NT2/D1 (cell line): Measurements from ENCODE around the gene TSC22D1.

ENCODE experiments used
- DNase-seq: peaks from one replicate; pipeline ENCODE4 v3.0.0-alpha.2; 2011; ENCODE audit warnings: low read depth, low spot score
- H3K27me3 ChIP-seq: 2 replicates; pipeline ENCODE4 v1.6.0; 2011; ENCODE audit warnings: mild to moderate bottlenecking; ENCODE audit not compliant: insufficient read length, insufficient read depth
- H3K36me3 ChIP-seq: 2 replicates; pipeline ENCODE4 v1.6.1; 2011; ENCODE audit warnings: mild to moderate bottlenecking, low read length, mixed read lengths; ENCODE audit not compliant: insufficient read depth, insufficient read length
- H3K4me1 ChIP-seq: 2 replicates; pipeline ENCODE4 v1.5.1; 2011; ENCODE audit not compliant: insufficient read depth, insufficient read length
- H3K4me3 ChIP-seq: 2 replicates; pipeline ENCODE4 v1.5.1; 2011; ENCODE audit warnings: low read depth; ENCODE audit not compliant: insufficient read length
- H3K9ac ChIP-seq: 2 replicates; pipeline ENCODE4 v1.6.0; 2011; ENCODE audit warnings: low read depth; ENCODE audit not compliant: insufficient read length
- H3K9me3 ChIP-seq: 2 replicates; pipeline ENCODE4 v1.5.1; 2011; ENCODE audit warnings: mild to moderate bottlenecking, low read length; ENCODE audit not compliant: insufficient read depth
- SUZ12 ChIP-seq: IDR thresholded peaks from 2 replicates; pipeline ENCODE4 v1.6.1; 2011; ENCODE audit not compliant: insufficient read length, insufficient read depth; ENCODE audit errors: extremely low read depth
- YY1 ChIP-seq: IDR thresholded peaks from 2 replicates; pipeline ENCODE4 v1.6.1; 2011; ENCODE audit not compliant: insufficient read length, insufficient read depth
- ZNF274 ChIP-seq: IDR thresholded peaks from 2 replicates; pipeline ENCODE4 v1.6.1; 2011; ENCODE audit warnings: mild to moderate bottlenecking, low read depth, low read length

The TSC22D1 gene

GRCh38 chr13:44439452-44440024 is 136.6 kb downstream of the TSC22D1 start:
- H3K9me3 ChIP-seq, result no peaks in the 10 kb centered on the region

GRCh38 chr13:44438234-44438579 is 137.9 kb downstream of the TSC22D1 start:
- no peaks in the 10 kb centered on the region for H3K9me3 ChIP-seq
- H3K27me3 ChIP-seq, result no peaks in the 10 kb centered on the region
- no peak overlapping the region for H3K4me3 ChIP-seq
- H3K9ac ChIP-seq, result no peak overlapping the region
- no peaks in the 10 kb centered on the region for H3K4me1 ChIP-seq
- TF ChIP-seq YY1, result no peak
- no peak for TF ChIP-seq SUZ12
- TF ChIP-seq ZNF274, result no peak
- DNase-seq, result no peak
- peaks cover 15% of the 10 kb centered on the region for H3K36me3 ChIP-seq

More at GRCh38 chr13:44439452-44440024, 136.6 kb downstream of the TSC22D1 start:
- DNase-seq, result no peak
- Histone ChIP-seq H3K4me3 (no peak overlapping the region), H3K36me3 (peaks cover 2% of the 10 kb centered on the region), H3K4me1 (no peaks in the 10 kb centered on the region), H3K9ac (no peak overlapping the region), H3K27me3 (no peaks in the 10 kb centered on the region)
- no peak for TF ChIP-seq ZNF274
- no peak for TF ChIP-seq YY1
- TF ChIP-seq SUZ12, result no peak

DNA sequence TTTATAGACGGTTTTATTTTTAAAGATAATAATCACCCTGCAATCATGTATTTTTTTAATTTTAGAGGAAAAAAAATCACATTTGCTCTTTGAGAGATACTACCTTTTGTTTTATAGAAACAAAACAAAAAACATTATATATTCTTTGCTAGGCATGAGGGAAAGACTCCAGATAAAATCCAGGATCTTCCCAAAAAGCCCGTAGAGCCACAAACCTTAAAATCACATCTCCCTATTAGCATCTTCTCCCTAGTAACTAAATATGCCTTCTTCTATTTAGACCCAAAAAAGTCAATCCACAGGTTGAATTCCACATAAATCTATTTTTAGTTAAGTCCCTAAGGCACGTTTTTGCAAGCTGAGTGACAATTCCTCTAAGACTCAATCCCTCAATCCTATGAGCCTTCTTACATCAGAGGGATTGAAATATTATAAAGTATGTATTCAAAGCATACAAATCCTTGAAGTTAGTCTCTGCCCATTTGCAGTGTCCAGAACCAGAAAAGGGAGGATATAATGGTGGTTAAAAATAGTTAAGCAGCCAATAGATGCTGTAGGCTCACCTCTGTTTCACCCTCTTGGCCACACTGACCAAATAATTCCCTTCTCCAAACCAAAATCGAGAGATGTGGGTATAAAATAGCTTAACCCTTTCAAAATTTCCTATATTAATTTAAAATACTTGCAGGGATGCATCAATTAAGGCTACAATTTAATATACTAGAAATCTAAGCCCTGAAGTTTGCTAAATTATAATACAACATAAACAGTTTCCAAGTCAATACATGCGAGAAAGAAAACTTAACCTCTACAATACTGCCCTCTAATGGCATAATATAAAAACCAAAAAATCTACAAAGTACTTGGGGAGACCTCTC is 138.5 kb downstream of the TSC22D1 start:
- peak overlapping the region; percentile 34 for H3K4me3 ChIP-seq
- TF ChIP-seq YY1 (no peak), ZNF274 (no peak), SUZ12 (no peak)
- H3K4me1 ChIP-seq, result no peaks in the 10 kb centered on the region
- H3K36me3 ChIP-seq, result peaks cover 21% of the 10 kb centered on the region
- no peaks in the 10 kb centered on the region for H3K9me3 ChIP-seq
- H3K9ac ChIP-seq, result peak overlapping the region; percentile 79
- DNase-seq, result no peak
- no peaks in the 10 kb centered on the region for H3K27me3 ChIP-seq

- peaks cover 22% of the 10 kb centered on the region for H3K36me3 ChIP-seq
- peak overlapping the region; percentile 93 for H3K9ac ChIP-seq
- peak; percentile 84 for DNase-seq
- no peaks in the 10 kb centered on the region for H3K4me1 ChIP-seq
- peak overlapping the region; percentile 83 for H3K4me3 ChIP-seq
- TF ChIP-seq YY1 (no peak), ZNF274 (no peak), SUZ12 (no peak)
- H3K27me3 ChIP-seq, result no peaks in the 10 kb centered on the region
- no peaks in the 10 kb centered on the region for H3K9me3 ChIP-seq
These were observed 139.4 kb downstream of the TSC22D1 start for GRCh38 chr13:44436589-44437337.

DNA sequence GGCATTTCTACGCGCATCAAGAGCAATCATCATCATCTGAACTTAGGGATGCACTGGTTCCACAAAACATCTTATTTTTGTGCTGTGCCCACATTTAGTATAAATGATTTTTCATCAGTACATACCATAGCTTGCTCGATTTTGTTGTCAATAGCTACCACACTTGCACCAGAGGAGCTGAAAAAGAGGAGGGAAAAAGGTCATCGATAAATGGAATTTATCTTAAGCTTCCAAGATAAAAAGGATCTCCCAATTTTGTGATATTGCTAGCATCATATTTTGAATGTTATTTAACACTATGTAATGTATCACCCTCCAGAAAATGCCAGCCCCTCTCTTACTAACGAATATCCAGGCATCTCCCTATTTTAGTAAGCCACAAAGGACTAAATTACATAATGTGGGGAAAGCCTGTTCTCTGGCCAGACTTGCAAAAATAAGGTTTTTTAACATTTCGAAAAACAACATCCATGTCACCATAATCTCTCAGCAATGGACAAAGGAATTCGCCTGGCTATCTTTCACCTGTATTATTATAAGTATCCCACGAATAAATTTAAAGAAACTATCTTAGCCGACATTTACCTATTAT is 140.1 kb downstream of the TSC22D1 start:
- DNase-seq, result no peak

DNA sequence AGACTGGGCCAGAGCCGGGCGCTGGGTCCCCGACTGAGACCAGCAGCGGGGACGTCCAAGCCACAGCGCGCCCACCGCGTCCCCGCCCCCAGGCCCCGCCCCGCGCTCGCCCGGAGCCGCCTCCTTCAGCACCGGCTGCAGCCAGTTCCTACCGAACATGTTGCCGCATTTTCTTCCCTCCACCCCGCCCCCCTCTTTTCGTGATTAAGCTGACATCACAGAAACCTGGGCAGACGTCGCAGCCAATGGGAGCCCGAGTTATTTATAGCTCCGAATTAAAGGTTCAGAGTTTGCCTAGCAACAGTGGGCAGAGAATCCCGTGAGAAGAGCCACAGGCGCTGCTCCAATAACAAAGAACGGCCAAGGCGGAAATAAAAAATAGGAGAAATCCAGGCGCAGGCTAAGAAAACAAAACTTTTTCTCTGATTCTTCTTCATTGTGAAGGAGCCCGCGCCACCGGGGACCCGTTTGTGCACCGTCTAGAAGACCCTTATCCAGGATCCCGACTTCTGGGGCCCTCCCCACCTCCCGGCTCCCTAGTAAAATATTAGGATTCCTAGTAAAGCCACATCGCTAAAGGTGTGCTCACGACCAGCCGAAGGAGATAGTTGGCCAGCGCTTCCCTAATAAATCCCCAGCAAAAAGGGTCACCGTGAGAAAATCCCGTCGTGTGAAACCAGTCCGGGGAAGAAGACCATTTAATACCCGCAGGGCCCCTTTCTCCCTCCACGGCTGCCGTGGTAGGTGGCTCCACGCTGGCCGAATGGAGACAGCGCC is 140.8 kb downstream of the TSC22D1 start:
- Histone ChIP-seq H3K9ac (peak overlapping the region; percentile 93), H3K4me3 (peak overlapping the region; percentile 83), H3K36me3 (peaks cover 22% of the 10 kb centered on the region), H3K9me3 (no peaks in the 10 kb centered on the region), H3K27me3 (no peaks in the 10 kb centered on the region), H3K4me1 (no peaks in the 10 kb centered on the region)
- TF ChIP-seq YY1 (no peak), SUZ12 (no peak), ZNF274 (no peak)
- peak; percentile 93 for DNase-seq

More for the DNA sequence above, 140.1 kb downstream of the TSC22D1 start:
- H3K4me1 ChIP-seq, result no peaks in the 10 kb centered on the region
- H3K9me3 ChIP-seq, result no peaks in the 10 kb centered on the region
- H3K9ac ChIP-seq, result peak overlapping the region; percentile 93
- TF ChIP-seq ZNF274 (no peak), YY1 (no peak), SUZ12 (no peak)
- H3K27me3 ChIP-seq, result no peaks in the 10 kb centered on the region
- H3K4me3 ChIP-seq, result peak overlapping the region; percentile 83
- H3K36me3 ChIP-seq, result peaks cover 22% of the 10 kb centered on the region
